ENCODE measurements around the gene ZNF462.

Gene ZNF462

DNA sequence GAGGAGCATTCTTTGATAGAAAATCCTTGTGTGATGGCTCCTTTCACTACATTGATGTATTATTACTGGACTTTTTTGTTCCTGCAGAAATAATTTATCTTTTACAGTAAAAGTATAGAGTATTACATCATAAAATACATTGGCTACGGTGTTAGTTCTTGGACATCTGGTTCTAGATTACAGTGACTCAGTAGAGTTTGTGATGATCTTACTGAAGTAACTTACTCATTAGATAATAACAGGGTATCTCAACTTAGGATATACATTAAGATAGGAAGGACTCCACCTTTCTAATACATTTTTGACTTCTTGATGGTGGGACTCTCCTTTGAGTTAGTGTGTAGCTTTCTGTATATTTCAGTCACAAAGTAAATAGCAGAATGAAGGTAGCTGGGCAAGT lies 59.1 kb downstream of the ZNF462 start:
- H3K27me3 ChIP-seq (ENCODE audit: control insufficient read depth in 1 of 2, insufficient read depth in 1 of 2, low read length in 2 of 2), result no peaks in the 10 kb centered on the region
- H3K4ac ChIP-seq (ENCODE audit: low read depth in 1 of 2, low read length in 2 of 2), result no peak overlapping the region
- H3K4me3 ChIP-seq (ENCODE audit: insufficient read depth in 1 of 2, low read depth in 1 of 2, low read length in 2 of 2), result peak overlapping the region in 1 of 2 experiments; percentile 59
- H2BK5ac ChIP-seq (ENCODE audit: low read depth, low read length, poor library complexity, severe bottlenecking), result no peak overlapping the region
- H2BK120ac ChIP-seq (ENCODE audit: low read depth, low read length), result no peak overlapping the region
- no peak overlapping the region for H2AK5ac ChIP-seq (ENCODE audit: low read length, severe bottlenecking)
- no peak overlapping the region for H2BK12ac ChIP-seq (ENCODE audit: low read length in 2 of 2)
- no peak overlapping the region for H2AFZ ChIP-seq (ENCODE audit: low read depth, low read length)
- no CpG with 5 or more reads among the region's 1 CpG for WGBS
- H3K23ac ChIP-seq (ENCODE audit: low read length in 2 of 2), result no peak overlapping the region
- peaks cover 33% of the 10 kb centered on the region for H3K79me1 ChIP-seq (replicated peaks; ENCODE audit: low read length, poor library complexity, severe bottlenecking)
- DNase-seq, result peak; percentile 35
- H3K27ac ChIP-seq (ENCODE audit: low read length, poor library complexity, severe bottlenecking), result peak overlapping the region; percentile 83
- H3K9ac ChIP-seq (ENCODE audit: low read length), result peak overlapping the region; percentile 83
- no peak overlapping the region for H3K18ac ChIP-seq (ENCODE audit: low read depth in 1 of 2, low read length in 2 of 2)
- H3K36me3 ChIP-seq (ENCODE audit: control insufficient read depth in 1 of 2, insufficient read depth in 2 of 2, low read depth in 1 of 2, low read length in 2 of 2), result peaks cover 26 to 38% of the 10 kb centered on the region in 2 experiments
- no peak overlapping the region for H3K14ac ChIP-seq (ENCODE audit: low read length in 2 of 2)
- H3K9me3 ChIP-seq (ENCODE audit: control insufficient read depth, low read length), result no peaks in the 10 kb centered on the region
- no peak overlapping the region for H4K91ac ChIP-seq (ENCODE audit: low read length)
- H4K8ac ChIP-seq (ENCODE audit: low read length), result no peak overlapping the region
- peaks cover 9% of the 10 kb centered on the region for H3K4me1 ChIP-seq (ENCODE audit: control insufficient read depth, insufficient read depth, low read depth, low read length)
- no peak overlapping the region for H3K4me2 ChIP-seq (ENCODE audit: low read length, poor library complexity, severe bottlenecking)
- no peak overlapping the region for H2BK15ac ChIP-seq (ENCODE audit: low read depth, poor library complexity, severe bottlenecking)

DNA sequence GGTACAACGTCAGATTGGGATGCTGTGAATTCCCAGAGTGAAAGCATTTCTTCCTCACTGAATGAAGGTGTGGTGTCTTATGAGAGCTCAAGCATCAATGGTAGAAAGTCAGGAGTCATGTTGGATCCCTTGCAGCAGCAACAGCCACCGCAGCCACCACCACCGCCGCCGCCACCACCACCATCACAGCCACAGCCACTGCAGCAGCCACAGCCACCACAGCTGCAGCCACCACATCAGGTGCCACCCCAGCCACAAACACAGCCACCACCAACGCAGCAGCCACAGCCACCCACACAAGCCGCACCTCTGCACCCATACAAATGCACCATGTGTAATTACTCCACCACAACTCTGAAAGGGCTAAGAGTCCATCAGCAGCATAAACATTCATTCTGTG lies 62.4 kb downstream of the ZNF462 start:
- Histone ChIP-seq H2BK120ac (ENCODE audit: low read depth, low read length) (no peak overlapping the region), H2BK15ac (ENCODE audit: low read depth, poor library complexity, severe bottlenecking) (no peak overlapping the region), H3K18ac (ENCODE audit: low read depth in 1 of 2, low read length in 2 of 2) (no peak overlapping the region), H3K9me3 (ENCODE audit: control insufficient read depth, low read length) (no peaks in the 10 kb centered on the region), H3K4me3 (ENCODE audit: insufficient read depth in 1 of 2, low read depth in 1 of 2, low read length in 2 of 2) (no peak overlapping the region), H3K9ac (ENCODE audit: low read length) (no peak overlapping the region), H3K4me1 (ENCODE audit: control insufficient read depth, insufficient read depth, low read depth, low read length) (peaks cover 14% of the 10 kb centered on the region), H3K79me1 (replicated peaks; ENCODE audit: low read length, poor library complexity, severe bottlenecking) (peaks cover 50% of the 10 kb centered on the region), H3K14ac (ENCODE audit: low read length in 2 of 2) (no peak overlapping the region), H2AFZ (ENCODE audit: low read depth, low read length) (no peak overlapping the region), H3K23ac (ENCODE audit: low read length in 2 of 2) (no peak overlapping the region), H3K4ac (ENCODE audit: low read depth in 1 of 2, low read length in 2 of 2) (no peak overlapping the region), H2AK5ac (ENCODE audit: low read length, severe bottlenecking) (no peak overlapping the region), H3K4me2 (ENCODE audit: low read length, poor library complexity, severe bottlenecking) (no peak overlapping the region), H2BK5ac (ENCODE audit: low read depth, low read length, poor library complexity, severe bottlenecking) (no peak overlapping the region), H4K91ac (ENCODE audit: low read length) (no peak overlapping the region), H2BK12ac (ENCODE audit: low read length in 2 of 2) (no peak overlapping the region), H3K36me3 (ENCODE audit: control insufficient read depth in 1 of 2, insufficient read depth in 2 of 2, low read depth in 1 of 2, low read length in 2 of 2) (peaks cover 52 to 59% of the 10 kb centered on the region in 2 experiments), H3K27me3 (ENCODE audit: control insufficient read depth in 1 of 2, insufficient read depth in 1 of 2, low read length in 2 of 2) (no peaks in the 10 kb centered on the region), H4K8ac (ENCODE audit: low read length) (no peak overlapping the region), H3K27ac (ENCODE audit: low read length, poor library complexity, severe bottlenecking) (no peak overlapping the region)
- no peak for DNase-seq
- 96% methylated on average over 7 of the region's 7 CpGs for WGBS

DNA sequence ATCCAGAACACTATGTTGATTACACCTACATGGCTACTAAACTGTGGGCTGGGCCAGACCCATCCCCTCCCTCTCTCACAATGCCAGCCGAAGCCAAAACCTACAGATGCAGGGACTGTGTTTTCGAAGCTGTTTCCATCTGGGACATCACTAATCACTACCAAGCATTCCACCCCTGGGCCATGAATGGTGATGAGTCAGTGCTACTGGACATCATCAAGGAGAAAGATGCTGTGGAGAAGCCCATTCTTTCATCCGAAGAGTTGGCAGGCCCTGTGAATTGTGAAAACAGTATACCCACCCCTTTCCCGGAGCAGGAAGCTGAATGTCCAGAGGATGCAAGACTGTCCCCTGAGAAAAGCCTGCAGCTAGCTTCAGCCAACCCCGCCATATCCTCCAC lies 65.0 kb downstream of the ZNF462 start:
- 89% methylated on average over 5 of the region's 5 CpGs for WGBS
- Histone ChIP-seq H2BK15ac (ENCODE audit: low read depth, poor library complexity, severe bottlenecking) (no peak overlapping the region), H4K8ac (ENCODE audit: low read length) (no peak overlapping the region), H3K36me3 (ENCODE audit: control insufficient read depth in 1 of 2, insufficient read depth in 2 of 2, low read depth in 1 of 2, low read length in 2 of 2) (peaks cover 60 to 84% of the 10 kb centered on the region in 2 experiments), H3K9ac (ENCODE audit: low read length) (no peak overlapping the region), H3K23ac (ENCODE audit: low read length in 2 of 2) (no peak overlapping the region), H3K9me3 (ENCODE audit: control insufficient read depth, low read length) (no peaks in the 10 kb centered on the region), H3K79me1 (replicated peaks; ENCODE audit: low read length, poor library complexity, severe bottlenecking) (peaks cover 63% of the 10 kb centered on the region), H2AK5ac (ENCODE audit: low read length, severe bottlenecking) (no peak overlapping the region), H3K4me2 (ENCODE audit: low read length, poor library complexity, severe bottlenecking) (no peak overlapping the region), H3K14ac (ENCODE audit: low read length in 2 of 2) (no peak overlapping the region), H2BK5ac (ENCODE audit: low read depth, low read length, poor library complexity, severe bottlenecking) (no peak overlapping the region), H2BK12ac (ENCODE audit: low read length in 2 of 2) (no peak overlapping the region), H4K91ac (ENCODE audit: low read length) (no peak overlapping the region), H3K4me1 (ENCODE audit: control insufficient read depth, insufficient read depth, low read depth, low read length) (peaks cover 12% of the 10 kb centered on the region), H3K4ac (ENCODE audit: low read depth in 1 of 2, low read length in 2 of 2) (no peak overlapping the region), H3K4me3 (ENCODE audit: insufficient read depth in 1 of 2, low read depth in 1 of 2, low read length in 2 of 2) (no peak overlapping the region), H3K18ac (ENCODE audit: low read depth in 1 of 2, low read length in 2 of 2) (no peak overlapping the region), H2BK120ac (ENCODE audit: low read depth, low read length) (no peak overlapping the region), H2AFZ (ENCODE audit: low read depth, low read length) (no peak overlapping the region), H3K27me3 (ENCODE audit: control insufficient read depth in 1 of 2, insufficient read depth in 1 of 2, low read length in 2 of 2) (no peaks in the 10 kb centered on the region), H3K27ac (ENCODE audit: low read length, poor library complexity, severe bottlenecking) (no peak overlapping the region)
- no peak for DNase-seq

DNA sequence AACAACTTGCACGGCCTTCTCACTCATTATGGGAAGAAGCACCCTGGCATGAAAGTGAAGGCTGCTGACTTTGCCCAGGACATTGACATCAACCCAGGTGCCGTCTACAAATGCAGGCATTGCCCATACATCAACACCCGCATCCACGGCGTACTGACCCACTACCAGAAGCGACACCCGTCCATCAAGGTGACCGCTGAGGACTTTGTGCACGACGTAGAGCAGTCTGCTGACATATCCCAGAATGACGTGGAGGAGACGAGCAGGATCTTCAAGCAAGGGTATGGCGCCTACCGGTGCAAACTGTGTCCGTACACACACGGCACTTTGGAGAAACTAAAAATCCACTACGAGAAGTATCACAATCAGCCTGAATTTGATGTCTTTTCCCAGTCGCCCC lies 65.4 kb downstream of the ZNF462 start:
- no peak overlapping the region for H3K14ac ChIP-seq (ENCODE audit: low read length in 2 of 2)
- no peak overlapping the region for H3K27ac ChIP-seq (ENCODE audit: low read length, poor library complexity, severe bottlenecking)
- no peak overlapping the region for H2AK5ac ChIP-seq (ENCODE audit: low read length, severe bottlenecking)
- H3K23ac ChIP-seq (ENCODE audit: low read length in 2 of 2), result no peak overlapping the region
- H2BK5ac ChIP-seq (ENCODE audit: low read depth, low read length, poor library complexity, severe bottlenecking), result no peak overlapping the region
- no peak overlapping the region for H3K4ac ChIP-seq (ENCODE audit: low read depth in 1 of 2, low read length in 2 of 2)
- H2BK12ac ChIP-seq (ENCODE audit: low read length in 2 of 2), result no peak overlapping the region
- H3K27me3 ChIP-seq (ENCODE audit: control insufficient read depth in 1 of 2, insufficient read depth in 1 of 2, low read length in 2 of 2), result no peaks in the 10 kb centered on the region
- no peak overlapping the region for H3K18ac ChIP-seq (ENCODE audit: low read depth in 1 of 2, low read length in 2 of 2)
- peaks cover 61% of the 10 kb centered on the region for H3K79me1 ChIP-seq (replicated peaks; ENCODE audit: low read length, poor library complexity, severe bottlenecking)
- no peak overlapping the region for H2BK120ac ChIP-seq (ENCODE audit: low read depth, low read length)
- DNase-seq, result no peak
- no peak overlapping the region for H4K8ac ChIP-seq (ENCODE audit: low read length)
- H3K9ac ChIP-seq (ENCODE audit: low read length), result no peak overlapping the region
- no peak overlapping the region for H2BK15ac ChIP-seq (ENCODE audit: low read depth, poor library complexity, severe bottlenecking)
- no peak overlapping the region for H4K91ac ChIP-seq (ENCODE audit: low read length)
- no peak overlapping the region for H2AFZ ChIP-seq (ENCODE audit: low read depth, low read length)
- no peak overlapping the region for H3K4me2 ChIP-seq (ENCODE audit: low read length, poor library complexity, severe bottlenecking)
- H3K4me1 ChIP-seq (ENCODE audit: control insufficient read depth, insufficient read depth, low read depth, low read length), result peaks cover 10% of the 10 kb centered on the region
- peaks cover 60 to 85% of the 10 kb centered on the region in 2 experiments for H3K36me3 ChIP-seq (ENCODE audit: control insufficient read depth in 1 of 2, insufficient read depth in 2 of 2, low read depth in 1 of 2, low read length in 2 of 2)
- no peak overlapping the region for H3K4me3 ChIP-seq (ENCODE audit: insufficient read depth in 1 of 2, low read depth in 1 of 2, low read length in 2 of 2)
- 99% methylated on average over 18 of the region's 18 CpGs for WGBS
- no peaks in the 10 kb centered on the region for H3K9me3 ChIP-seq (ENCODE audit: control insufficient read depth, low read length)
